Keratinocyte (primary cell): ENCODE data around the gene OR10H1. TPM values are rescaled to one million over a fixed set of nuclear protein-coding genes. Genes with fewer than 3 reads are reported as not detected.
A peak's percentile ranks its signal among the peaks of the same experiment; 100 is the strongest.
"Not testable (repeated sequence)": the region's sequence is repeated elsewhere in the genome, so short reads cannot be mapped to it uniquely, and the experiment has no call there.

Source experiments
- DNase-seq: peaks from one replicate; pipeline ENCODE4 v3.0.0-alpha.2; 2011; ENCODE audit warnings: low read depth, missing footprints, low spot score
- FAIRE-seq: peaks from 2 replicates; lab custom pipeline; 2011; peaks lifted over from hg19 to GRCh38; lab: Jason Lieb, UNC
- H2AFZ ChIP-seq: 2 replicates; pipeline ENCODE4 v1.6.0; 2012; ENCODE audit warnings: low read length, control low read depth, inconsistent platforms; ENCODE audit not compliant: control insufficient read depth
- H3K27ac ChIP-seq: 2 replicates; pipeline ENCODE4 v1.5.1; 2011; ENCODE audit warnings: low read length; ENCODE audit not compliant: control insufficient read depth, insufficient read depth
- H3K27me3 ChIP-seq: 3 replicates; pipeline ENCODE4 v1.6.0; 2011; ENCODE audit warnings: low read length; ENCODE audit not compliant: control insufficient read depth, insufficient read depth; ENCODE audit errors: extremely low read depth
- H3K36me3 ChIP-seq, 2 experiments: 2 replicates in 1 of 2; 3 replicates in 1 of 2; pipeline ENCODE4 v1.5.1; 2011; ENCODE audit warnings: low read length in 2 of 2, mild to moderate bottlenecking in 1 of 2; ENCODE audit not compliant: control insufficient read depth in 2 of 2, insufficient read depth in 2 of 2; ENCODE audit errors: extremely low read depth in 1 of 2
- H3K4me1 ChIP-seq: 3 replicates; pipeline ENCODE4 v1.5.1; 2011; ENCODE audit warnings: low read length; ENCODE audit not compliant: control insufficient read depth, insufficient read depth; ENCODE audit errors: extremely low read depth
- H3K4me2 ChIP-seq: 3 replicates; pipeline ENCODE4 v1.6.0; 2011; ENCODE audit warnings: low read depth, low read length; ENCODE audit not compliant: control insufficient read depth, insufficient read depth; ENCODE audit errors: extremely low read depth
- H3K4me3 ChIP-seq, 3 experiments: fragments of 200-600 bp in 1 of 3; sonication (generic) in 1 of 3; 2 replicates in 2 of 3; 3 replicates in 1 of 3; pipeline ENCODE4 v1.5.1; 2011 to 2016; ENCODE audit warnings: low read length in 3 of 3, mild to moderate bottlenecking in 3 of 3, control low read depth in 2 of 3, inconsistent platforms in 1 of 3, low read depth in 1 of 3, mixed read lengths in 1 of 3, mixed run types in 1 of 3, moderate library complexity in 1 of 3; ENCODE audit not compliant: control insufficient read depth in 2 of 3, insufficient read depth in 2 of 3; ENCODE audit errors: extremely low read depth in 1 of 3
- H3K79me2 ChIP-seq: 2 replicates; pipeline ENCODE4 v1.6.0; 2012; ENCODE audit warnings: low read length; ENCODE audit not compliant: control insufficient read depth, insufficient read depth
- H3K9ac ChIP-seq: 3 replicates; pipeline ENCODE4 v1.6.0; 2011; ENCODE audit warnings: low read length; ENCODE audit not compliant: control insufficient read depth, insufficient read depth; ENCODE audit errors: extremely low read depth
- H3K9me1 ChIP-seq: 3 replicates; pipeline ENCODE4 v1.6.0; 2011; ENCODE audit warnings: low read length; ENCODE audit not compliant: control insufficient read depth, insufficient read depth; ENCODE audit errors: extremely low read depth
- H3K9me3 ChIP-seq: 2 replicates; pipeline ENCODE4 v1.5.1; 2012; ENCODE audit warnings: low read depth, low read length; ENCODE audit not compliant: control insufficient read depth
- H4K20me1 ChIP-seq: 3 replicates; pipeline ENCODE4 v1.6.0; 2011; ENCODE audit warnings: low read length; ENCODE audit not compliant: control insufficient read depth, insufficient read depth; ENCODE audit errors: extremely low read depth
- CTCF ChIP-seq, 3 experiments: IDR thresholded peaks in 1 of 3; conservative IDR thresholded peaks in 1 of 3; optimal IDR thresholded peaks in 1 of 3; 2 replicates in 2 of 3; 3 replicates in 1 of 3; pipeline versions ENCODE3 to v1.5.1; 2011; ENCODE audit warnings: low read length in 3 of 3, mild to moderate bottlenecking in 3 of 3, moderate library complexity in 2 of 3, control low read depth in 1 of 3, inconsistent platforms in 1 of 3; ENCODE audit not compliant: insufficient read depth in 2 of 3; ENCODE audit errors: extremely low read depth in 1 of 3
- EZH2 ChIP-seq: IDR thresholded peaks from one replicate; pipeline ENCODE4 v1.6.1; 2012; ENCODE audit warnings: inconsistent platforms, mild to moderate bottlenecking, low read length, moderate library complexity
- dilution Hi-C: fragments of 300-500 bp; cut with MboI; formaldehyde crosslinking; loops from one replicate; pipeline ENCODE4 v1.7.0; 2020; ENCODE audit warnings: low sequenced_read_pairs; ENCODE audit not compliant: extremely low pct_ligation_motif_present
- polyA plus RNA-seq, 5 experiments: library from polyadenylated mRNA; depleted of rRNA in 3 of 5; stranded (reverse) in 3 of 5; stranded (forward) in 1 of 5; unstranded in 1 of 5; fragments of >200 nt; gene quantifications; 1 replicate in 1 of 5; 2 replicates in 3 of 5; 3 replicates in 1 of 5; pipeline versions ENCODE4 v1.2.1 to v1.2.3, GENCODE V29; 2011 to 2012; ENCODE audit warnings: missing spikeins in 2 of 5, low read depth in 1 of 5, low replicate concordance in 1 of 5

OR10H1 gene
- polyA plus RNA-seq, 1 donor (not counting 4 experiments of a cell fraction or from before 2014, with no cell fraction given): not detected

GRCh38 chr19:15837221-15837731 lies 21.8 kb upstream of the OR10H1 start:
- no peaks in the 10 kb centered on the region for H3K9me3 ChIP-seq
- FAIRE-seq: no peak
- peak overlapping the region; percentile 95 for H3K9ac ChIP-seq
- peak; percentile 54 for DNase-seq
- H3K4me2 ChIP-seq: peak overlapping the region; percentile 99
- no peaks in the 10 kb centered on the region for H3K36me3 ChIP-seq
- no peaks in the 10 kb centered on the region for H3K79me2 ChIP-seq
- H3K27me3 ChIP-seq: no peaks in the 10 kb centered on the region
- H3K4me3 ChIP-seq: peak overlapping the region; percentile 41 to 86 (median 66)
- peaks cover 43% of the 10 kb centered on the region for H3K4me1 ChIP-seq
- no peak for TF ChIP-seq EZH2
- no peak for TF ChIP-seq CTCF (optimal IDR thresholded peaks at IDR 0.05 in 1 of 3, IDR thresholded peaks at IDR 0.05 in 1 of 3, conservative IDR thresholded peaks at IDR 0.05 in 1 of 3; ENCODE audit: extremely low read depth in 1 of 3, insufficient read depth in 2 of 3, low read length in 3 of 3)
- H4K20me1 ChIP-seq: no peaks in the 10 kb centered on the region
- no peaks in the 10 kb centered on the region for H3K9me1 ChIP-seq
- no peak overlapping the region for H2AFZ ChIP-seq
- dilution Hi-C loops: no loop called here
- H3K27ac ChIP-seq: peak overlapping the region; percentile 99

- FAIRE-seq (peak; percentile 80), DNase-seq (peak; percentile 84)
- Histone ChIP-seq H3K9me1 (no peaks in the 10 kb centered on the region), H4K20me1 (no peaks in the 10 kb centered on the region), H3K4me1 (peaks cover 43% of the 10 kb centered on the region), H3K27me3 (no peaks in the 10 kb centered on the region), H3K4me3 (peak overlapping the region; percentile 41 to 86 (median 66)), H3K36me3 (no peaks in the 10 kb centered on the region), H3K9ac (peak overlapping the region; percentile 95), H2AFZ (peak overlapping the region; percentile 74), H3K4me2 (peak overlapping the region; percentile 99), H3K79me2 (no peaks in the 10 kb centered on the region), H3K27ac (peak overlapping the region; percentile 99), H3K9me3 (no peaks in the 10 kb centered on the region)
- dilution Hi-C loops: no loop called here
- TF ChIP-seq CTCF (optimal IDR thresholded peaks at IDR 0.05 in 1 of 3, IDR thresholded peaks at IDR 0.05 in 1 of 3, conservative IDR thresholded peaks at IDR 0.05 in 1 of 3; ENCODE audit: extremely low read depth in 1 of 3, insufficient read depth in 2 of 3, low read length in 3 of 3) (no peak), EZH2 (no peak)
Observed at GRCh38 chr19:15836330-15837220, 21.1 kb upstream of the OR10H1 start.

GRCh38 chr19:15835565-15836329 lies 20.3 kb upstream of the OR10H1 start:
- DNase-seq (peak; percentile 19), FAIRE-seq (peak; percentile 43)
- Histone ChIP-seq H3K4me2 (peak overlapping the region; percentile 99), H3K4me1 (peaks cover 43% of the 10 kb centered on the region), H2AFZ (peak overlapping the region; percentile 49), H3K9ac (peak overlapping the region; percentile 95), H3K4me3 (peak overlapping the region; percentile 41 to 86 (median 66)), H3K27ac (peak overlapping the region; percentile 99)
- H3K9me3 ChIP-seq, H3K27me3 ChIP-seq, H3K9me1 ChIP-seq, H4K20me1 ChIP-seq, dilution Hi-C loops, H3K36me3 ChIP-seq, H3K79me2 ChIP-seq: not testable (repeated sequence)
